Progenitor cell of endocrine pancreas (in vitro differentiated cells): ENCODE measurements around the gene RFXAP. TPM values are rescaled to one million over a fixed set of nuclear protein-coding genes. Genes with fewer than 3 reads are reported as not detected.

ENCODE experiments used
- DNase-seq: peaks from one replicate; pipeline ENCODE4 v3.0.0; 2021; ENCODE audit warnings: low spot score; ENCODE audit not compliant: unreplicated experiment
- H3K27ac Mint-ChIP-seq: 2 replicates; pipeline ENCODE4 v1.8.0; 2021; ENCODE audit warnings: mild to moderate bottlenecking, moderate library complexity, mixed read lengths
- H3K27me3 Mint-ChIP-seq: 2 replicates; pipeline ENCODE4 v1.8.0; 2021; ENCODE audit warnings: mixed read lengths
- H3K36me3 Mint-ChIP-seq: 2 replicates; pipeline ENCODE4 v1.8.0; 2022; ENCODE audit warnings: mixed read lengths; ENCODE audit not compliant: insufficient read depth
- H3K4me1 Mint-ChIP-seq: 2 replicates; pipeline ENCODE4 v1.8.0; 2021; ENCODE audit warnings: low read depth, mixed read lengths
- H3K4me3 Mint-ChIP-seq: 2 replicates; pipeline ENCODE4 v1.8.0; 2021; ENCODE audit warnings: low read depth, mild to moderate bottlenecking, moderate library complexity, mixed read lengths
- H3K9me3 Mint-ChIP-seq: 2 replicates; pipeline ENCODE4 v1.8.0; 2021; ENCODE audit warnings: low read depth, mixed read lengths
- total RNA-seq: library from RNA; stranded (reverse); gene quantifications from 2 replicates; pipeline ENCODE4 v1.2.1, GENCODE V29; 2021
- TF ChIP-seq, protein P1 (sequence below): fragments of 200-600 bp; sonication (generic); IDR thresholded peaks from one replicate; pipeline ENCODE4 v1.5.0; 2021; ENCODE audit warnings: antibody characterized with exemption, mild to moderate bottlenecking; ENCODE audit not compliant: unreplicated experiment

Gene RFXAP
- total RNA-seq, 1 donor from 2014 or later: 13.3 TPM

DNA sequence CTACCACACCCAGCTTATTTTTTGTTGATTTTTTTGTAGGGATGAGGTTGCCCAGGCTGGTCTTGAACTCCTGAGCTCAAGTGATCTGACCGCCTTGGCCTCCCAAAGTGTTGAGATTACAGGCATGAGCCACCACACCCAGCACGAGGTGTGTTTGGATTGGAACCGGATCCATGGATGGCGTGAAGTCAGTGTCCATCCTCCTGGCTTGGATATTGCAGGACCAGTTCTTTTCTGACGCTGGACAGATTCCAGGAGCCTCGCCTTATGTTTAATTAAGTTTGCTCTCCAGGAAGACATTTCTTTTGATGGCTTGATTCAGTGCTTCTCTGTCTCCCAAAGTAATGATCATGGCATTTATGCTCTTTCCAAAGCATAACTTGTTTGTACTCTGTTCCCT is 14.4 kb upstream of the RFXAP start:
- H3K27ac Mint-ChIP-seq: no peak overlapping the region
- no peaks in the 10 kb centered on the region for H3K27me3 Mint-ChIP-seq
- H3K36me3 Mint-ChIP-seq: no peaks in the 10 kb centered on the region
- H3K9me3 Mint-ChIP-seq: no peaks in the 10 kb centered on the region
- H3K4me1 Mint-ChIP-seq: peaks cover 4% of the 10 kb centered on the region
- TF ChIP-seq, protein P1, sequence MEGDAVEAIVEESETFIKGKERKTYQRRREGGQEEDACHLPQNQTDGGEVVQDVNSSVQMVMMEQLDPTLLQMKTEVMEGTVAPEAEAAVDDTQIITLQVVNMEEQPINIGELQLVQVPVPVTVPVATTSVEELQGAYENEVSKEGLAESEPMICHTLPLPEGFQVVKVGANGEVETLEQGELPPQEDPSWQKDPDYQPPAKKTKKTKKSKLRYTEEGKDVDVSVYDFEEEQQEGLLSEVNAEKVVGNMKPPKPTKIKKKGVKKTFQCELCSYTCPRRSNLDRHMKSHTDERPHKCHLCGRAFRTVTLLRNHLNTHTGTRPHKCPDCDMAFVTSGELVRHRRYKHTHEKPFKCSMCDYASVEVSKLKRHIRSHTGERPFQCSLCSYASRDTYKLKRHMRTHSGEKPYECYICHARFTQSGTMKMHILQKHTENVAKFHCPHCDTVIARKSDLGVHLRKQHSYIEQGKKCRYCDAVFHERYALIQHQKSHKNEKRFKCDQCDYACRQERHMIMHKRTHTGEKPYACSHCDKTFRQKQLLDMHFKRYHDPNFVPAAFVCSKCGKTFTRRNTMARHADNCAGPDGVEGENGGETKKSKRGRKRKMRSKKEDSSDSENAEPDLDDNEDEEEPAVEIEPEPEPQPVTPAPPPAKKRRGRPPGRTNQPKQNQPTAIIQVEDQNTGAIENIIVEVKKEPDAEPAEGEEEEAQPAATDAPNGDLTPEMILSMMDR: no peak
- no peak overlapping the region for H3K4me3 Mint-ChIP-seq
- DNase-seq: no peak

- Mint-ChIP-seq H3K27me3 (no peaks in the 10 kb centered on the region), H3K27ac (no peak overlapping the region), H3K4me3 (no peak overlapping the region), H3K4me1 (no peaks in the 10 kb centered on the region), H3K9me3 (no peaks in the 10 kb centered on the region), H3K36me3 (no peaks in the 10 kb centered on the region)
- TF ChIP-seq, protein P1: no peak
- no peak for DNase-seq
Observed at GRCh38 chr13:36806102-36806501, 12.9 kb upstream of the RFXAP start.

GRCh38 chr13:36807616-36808015 is 11.4 kb upstream of the RFXAP start:
- Mint-ChIP-seq H3K27me3 (no peaks in the 10 kb centered on the region), H3K4me1 (no peaks in the 10 kb centered on the region), H3K27ac (no peak overlapping the region), H3K9me3 (no peaks in the 10 kb centered on the region), H3K36me3 (no peaks in the 10 kb centered on the region), H3K4me3 (no peak overlapping the region)
- TF ChIP-seq, protein P1: no peak
- DNase-seq: no peak

DNA sequence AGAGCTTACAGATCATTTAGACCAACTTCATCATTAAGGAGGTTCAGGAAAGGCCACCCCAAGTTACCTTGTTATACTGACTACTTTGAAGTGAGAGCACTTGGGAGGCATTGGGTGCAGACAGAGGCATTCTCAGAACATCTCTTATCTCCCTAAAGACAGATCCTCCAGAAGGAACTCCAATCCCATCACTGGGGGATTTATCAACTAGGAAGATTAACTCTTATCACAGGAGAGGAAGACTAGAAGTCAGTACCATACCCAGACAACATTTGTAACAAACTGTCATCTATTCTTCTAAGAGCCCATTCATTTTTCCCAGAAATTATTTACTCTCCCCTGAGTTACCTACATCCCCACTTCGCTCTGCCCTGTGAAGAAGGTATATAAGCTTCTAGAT is 5.8 kb upstream of the RFXAP start:
- H3K27ac Mint-ChIP-seq: no peak overlapping the region
- H3K4me3 Mint-ChIP-seq: no peak overlapping the region
- no peaks in the 10 kb centered on the region for H3K36me3 Mint-ChIP-seq
- no peaks in the 10 kb centered on the region for H3K27me3 Mint-ChIP-seq
- TF ChIP-seq, protein P1: no peak
- DNase-seq: no peak
- H3K9me3 Mint-ChIP-seq: no peaks in the 10 kb centered on the region
- H3K4me1 Mint-ChIP-seq: peaks cover under 1% of the 10 kb centered on the region

- no peaks in the 10 kb centered on the region for H3K9me3 Mint-ChIP-seq
- no peak overlapping the region for H3K27ac Mint-ChIP-seq
- no peak for DNase-seq
- H3K4me1 Mint-ChIP-seq: peaks cover 9% of the 10 kb centered on the region
- TF ChIP-seq, protein P1: no peak
- no peak overlapping the region for H3K4me3 Mint-ChIP-seq
- no peaks in the 10 kb centered on the region for H3K27me3 Mint-ChIP-seq
- H3K36me3 Mint-ChIP-seq: no peaks in the 10 kb centered on the region
Observed at GRCh38 chr13:36814465-36814864, 4.6 kb upstream of the RFXAP start.
